ENCODE data around the gene UROD.

Gene UROD

DNA sequence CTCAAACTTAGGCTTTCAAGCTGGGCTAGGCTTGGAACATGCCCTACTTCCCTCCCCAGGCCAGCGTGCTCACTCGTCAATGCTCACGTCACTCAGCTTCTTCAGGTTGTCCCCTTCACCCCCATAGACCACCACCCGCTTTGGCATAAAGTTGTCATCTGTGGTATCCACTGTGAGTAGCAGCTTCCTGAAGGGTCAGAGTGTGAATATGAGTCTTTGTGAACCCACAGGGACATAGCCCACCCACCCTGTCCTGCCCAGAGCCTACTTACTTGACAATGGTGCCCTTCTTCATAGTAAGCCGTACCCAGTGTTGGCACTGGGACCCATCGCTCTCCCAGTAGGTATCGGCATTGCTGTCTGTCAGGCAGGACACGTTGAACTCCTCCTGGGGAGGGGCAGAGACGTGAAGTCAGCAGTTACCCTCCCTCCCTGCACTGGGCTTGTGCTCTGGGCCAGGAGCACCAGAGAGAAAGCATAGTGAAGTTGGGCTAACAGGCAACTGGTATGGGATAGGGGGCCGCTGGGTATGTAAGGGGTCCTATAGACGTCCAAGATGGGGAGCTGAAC, 2.7 kb upstream of the UROD start:
- DNase-seq, result no peak

DNA sequence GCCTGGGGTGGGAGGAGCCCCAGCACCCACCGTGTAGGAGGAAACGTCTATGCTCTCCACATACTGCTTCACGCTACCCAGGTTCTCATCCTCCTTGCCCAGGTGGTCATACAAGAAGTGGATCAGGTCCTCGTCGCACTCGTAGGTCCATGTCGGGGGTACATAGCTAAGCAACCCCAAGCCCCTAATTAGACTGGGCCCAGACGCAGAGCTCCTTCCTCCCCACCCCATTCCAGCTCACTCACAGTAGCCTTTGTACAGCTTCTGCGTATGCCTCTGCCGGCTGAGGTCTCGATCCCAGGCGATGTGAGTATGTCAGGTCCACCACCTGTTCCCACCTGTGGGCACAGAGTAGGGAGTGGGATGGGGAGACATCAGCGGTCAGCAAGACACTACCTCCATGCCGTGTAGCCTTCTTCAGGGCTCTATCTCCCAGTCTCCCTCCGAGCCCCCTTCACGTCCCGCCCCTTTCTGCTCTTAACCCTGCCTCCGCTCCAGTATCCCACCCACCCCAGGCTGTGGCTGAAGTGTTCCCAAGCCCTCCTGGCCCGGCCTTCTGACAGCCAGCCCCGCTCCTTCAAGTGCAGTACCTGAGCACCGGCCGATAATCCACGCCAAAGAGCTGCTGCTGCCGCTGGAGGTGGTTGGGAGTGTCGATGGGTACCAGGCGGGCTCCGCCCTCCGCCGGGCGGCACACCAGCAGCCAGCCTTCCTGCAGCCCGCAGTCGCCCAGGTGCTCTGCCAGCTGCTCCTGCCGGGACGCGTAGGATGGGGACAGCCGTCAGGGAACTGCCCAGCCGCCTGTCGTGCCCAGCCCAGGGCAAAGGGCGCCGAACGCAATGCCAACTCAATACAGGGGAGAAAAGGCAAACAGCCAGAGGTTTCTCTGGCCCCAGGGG, 1.8 kb upstream of the UROD start:
- DNase-seq, result no peak

DNA sequence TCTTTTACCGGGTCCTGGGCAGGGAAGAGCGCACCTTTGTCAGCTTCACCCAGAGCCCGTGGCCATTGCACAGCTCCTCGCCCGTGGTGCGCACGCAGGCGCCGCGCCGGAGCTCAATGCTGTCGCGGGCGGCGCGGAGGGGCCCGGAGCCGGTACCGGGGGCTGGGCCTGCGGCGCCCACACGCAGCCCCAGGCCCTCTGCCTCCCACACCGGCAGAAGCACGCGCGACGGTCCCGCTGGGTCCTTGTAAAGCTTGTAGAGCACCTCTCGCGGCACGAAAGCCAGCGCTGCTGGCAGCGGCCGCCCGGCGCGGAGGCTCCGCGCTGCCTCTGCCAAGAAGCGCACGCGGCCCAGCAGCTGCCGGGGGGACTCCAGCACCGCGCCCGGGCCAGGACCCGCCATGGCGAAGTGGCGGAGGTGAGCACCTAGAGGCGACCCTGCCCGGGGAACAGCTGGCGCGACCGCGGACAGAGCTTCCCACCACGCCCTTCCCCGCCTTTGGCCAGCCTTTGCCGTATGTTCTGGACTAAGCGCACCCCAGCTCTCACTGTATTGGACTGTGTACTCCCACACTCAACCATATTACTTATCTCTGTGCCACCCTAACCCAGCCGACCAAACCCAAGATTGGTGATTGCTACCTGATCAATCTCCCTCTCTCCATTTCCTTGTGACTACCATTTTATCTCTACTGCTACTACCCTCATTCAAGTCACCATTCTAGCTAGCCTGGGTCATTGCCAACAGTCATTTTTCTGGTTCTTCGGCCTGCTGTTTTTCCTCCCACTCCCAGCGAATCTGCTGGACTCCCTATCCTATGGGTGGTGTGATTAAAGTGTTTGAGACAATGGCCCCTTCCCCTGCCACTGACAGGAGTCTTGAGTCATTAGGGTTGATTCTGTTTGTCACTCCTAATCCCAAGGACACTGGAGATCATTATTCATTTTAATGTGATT, 921 bp upstream of the UROD start, which contains the start of gene HECTD3:
HECTD3 (minus strand) TSS at position 470 of the 957 bp plus-strand sequence; CDS start at position 403, 67 bp downstream.
- DNase-seq, result no peak

DNA sequence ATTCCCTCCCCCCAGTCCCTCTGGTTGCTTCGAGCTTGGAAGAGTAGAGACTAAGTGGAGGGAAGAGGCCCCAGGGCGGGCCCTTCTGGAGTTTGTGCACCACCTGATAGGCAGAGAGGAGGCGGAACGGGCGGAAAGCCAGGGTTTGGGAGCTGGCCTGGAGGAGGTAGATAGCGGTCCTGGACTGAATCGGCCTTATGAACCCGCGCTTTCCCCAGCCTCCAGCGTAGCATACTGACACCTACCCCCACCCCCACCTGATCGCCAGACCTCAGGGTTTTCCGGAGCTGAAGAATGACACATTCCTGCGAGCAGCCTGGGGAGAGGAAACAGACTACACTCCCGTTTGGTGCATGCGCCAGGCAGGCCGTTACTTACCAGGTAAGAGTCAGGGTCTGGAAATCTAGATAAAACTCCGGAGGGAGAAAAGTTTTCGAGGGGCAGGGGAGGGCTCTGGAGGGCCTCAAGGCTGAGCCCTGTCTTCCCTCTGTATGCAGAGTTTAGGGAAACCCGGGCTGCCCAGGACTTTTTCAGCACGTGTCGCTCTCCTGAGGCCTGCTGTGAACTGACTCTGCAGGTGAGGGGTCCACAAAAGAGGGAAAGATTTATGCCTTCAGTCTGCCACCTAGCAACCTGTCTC, 705 bp downstream of the UROD start:
- DNase-seq, result no peak

DNA sequence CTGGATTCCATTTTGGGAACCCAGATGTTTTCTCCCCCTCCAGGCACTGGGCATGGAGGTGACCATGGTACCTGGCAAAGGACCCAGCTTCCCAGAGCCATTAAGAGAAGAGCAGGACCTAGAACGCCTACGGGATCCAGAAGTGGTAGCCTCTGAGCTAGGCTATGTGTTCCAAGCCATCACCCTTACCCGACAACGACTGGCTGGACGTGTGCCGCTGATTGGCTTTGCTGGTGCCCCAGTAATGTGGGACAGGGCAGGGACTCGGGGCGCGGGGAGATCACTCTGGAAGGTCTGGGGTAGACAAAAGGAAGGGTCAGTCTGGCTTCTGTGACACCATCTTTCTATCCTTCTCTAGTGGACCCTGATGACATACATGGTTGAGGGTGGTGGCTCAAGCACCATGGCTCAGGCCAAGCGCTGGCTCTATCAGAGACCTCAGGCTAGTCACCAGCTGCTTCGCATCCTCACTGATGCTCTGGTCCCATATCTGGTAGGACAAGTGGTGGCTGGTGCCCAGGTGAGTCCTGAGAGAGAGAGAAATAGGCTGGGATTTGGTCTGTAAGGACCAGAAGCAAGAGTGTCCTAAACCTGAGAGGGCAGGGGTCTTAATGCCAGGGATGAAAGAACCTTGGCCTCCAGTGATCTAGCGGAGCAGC, 1.6 kb downstream of the UROD start:
- no peak for DNase-seq

DNA sequence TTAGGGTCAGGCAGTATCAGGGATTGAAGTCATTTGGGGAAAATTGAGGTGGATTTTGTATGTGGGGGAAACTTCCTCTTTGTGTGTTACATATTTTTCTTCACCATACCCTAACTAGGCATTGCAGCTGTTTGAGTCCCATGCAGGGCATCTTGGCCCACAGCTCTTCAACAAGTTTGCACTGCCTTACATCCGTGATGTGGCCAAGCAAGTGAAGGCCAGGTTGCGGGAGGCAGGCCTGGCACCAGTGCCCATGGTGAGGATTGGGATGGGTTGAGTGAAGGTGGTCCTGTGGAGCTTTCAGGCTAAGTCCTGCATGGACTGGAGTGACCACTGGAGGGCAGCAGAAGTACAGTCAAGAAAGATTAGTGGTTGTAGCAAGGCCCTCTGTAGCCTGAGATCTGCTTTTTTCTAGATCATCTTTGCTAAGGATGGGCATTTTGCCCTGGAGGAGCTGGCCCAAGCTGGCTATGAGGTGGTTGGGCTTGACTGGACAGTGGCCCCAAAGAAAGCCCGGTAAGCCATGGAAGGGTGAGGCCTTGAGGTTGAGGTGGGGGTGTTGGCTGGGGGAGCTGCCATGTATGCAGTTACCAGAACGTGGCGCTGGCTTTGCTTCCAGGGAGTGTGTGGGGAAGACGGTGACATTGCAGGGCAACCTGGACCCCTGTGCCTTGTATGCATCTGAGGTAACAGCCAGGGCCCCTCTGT, 2.4 kb downstream of the UROD start:
- no peak for DNase-seq

DNA sequence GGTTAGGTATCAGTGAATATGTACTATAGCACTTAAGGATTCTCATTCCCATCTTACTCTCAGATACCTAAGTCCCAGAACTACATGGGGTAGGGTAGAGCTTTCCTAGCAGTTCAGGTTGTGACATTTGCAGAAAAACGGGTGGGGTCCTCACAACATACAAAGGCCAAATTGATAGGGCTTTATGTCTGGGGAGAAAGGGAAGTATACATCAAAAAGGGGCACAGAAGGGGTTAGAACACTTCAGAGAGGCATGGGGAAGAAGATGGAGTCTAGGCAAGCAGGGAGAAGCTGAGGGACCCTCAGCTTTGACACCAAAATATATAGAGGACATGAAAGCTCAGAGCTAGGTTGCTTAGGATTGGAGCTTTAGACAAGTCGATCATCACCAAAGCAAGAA, 3.6 kb downstream of the UROD start:
- no peak for DNase-seq

DNA sequence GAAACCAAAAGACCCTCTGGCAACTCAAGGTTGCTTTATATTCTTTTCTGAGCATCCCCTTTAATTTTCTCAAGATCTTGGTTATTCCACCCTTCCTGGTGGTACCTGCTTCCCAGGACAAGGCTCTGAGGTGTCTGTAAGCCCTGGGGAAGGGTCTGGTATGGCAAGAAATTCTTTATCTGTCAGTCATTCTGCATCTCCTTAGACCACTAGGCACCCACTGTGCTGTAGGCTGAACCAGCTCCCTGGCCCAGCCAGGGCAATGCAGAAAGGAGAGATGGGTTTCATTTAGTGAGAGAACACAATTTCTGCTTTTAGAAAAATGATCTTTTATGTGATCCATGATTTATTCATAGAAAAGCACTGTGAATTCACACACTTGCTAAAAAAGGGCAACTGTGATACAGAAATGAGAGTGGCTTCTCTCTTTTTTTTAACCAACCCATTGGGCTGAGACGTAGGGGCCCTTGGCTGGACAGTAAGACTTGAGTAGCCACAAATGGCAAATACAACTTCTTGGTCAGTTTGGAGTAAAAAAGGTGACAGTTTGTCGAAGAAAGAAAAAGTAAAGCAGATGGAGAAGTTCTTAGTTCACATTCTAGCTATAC, 4.1 kb downstream of the UROD start:
- DNase-seq, result no peak

DNA sequence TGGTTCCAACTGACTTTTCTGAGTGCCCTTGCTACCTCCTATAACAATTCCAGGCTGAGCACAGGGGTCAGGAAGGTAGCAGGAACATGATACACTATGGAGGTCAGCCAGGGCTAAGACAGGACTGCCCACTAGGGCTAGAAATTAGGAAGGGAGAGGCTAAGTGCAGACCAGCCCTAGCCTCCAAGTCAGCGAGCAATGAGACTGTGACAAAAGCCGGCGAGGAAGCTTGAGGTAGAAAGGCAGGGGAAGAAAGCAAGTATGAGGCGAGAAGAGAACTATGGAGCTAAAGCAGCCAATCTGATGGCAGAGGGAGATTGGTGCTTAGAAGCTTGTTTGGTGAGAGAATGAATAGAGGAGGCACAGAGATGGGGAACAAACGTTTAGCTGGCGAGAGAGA, 4.7 kb downstream of the UROD start:
- no peak for DNase-seq

DNA sequence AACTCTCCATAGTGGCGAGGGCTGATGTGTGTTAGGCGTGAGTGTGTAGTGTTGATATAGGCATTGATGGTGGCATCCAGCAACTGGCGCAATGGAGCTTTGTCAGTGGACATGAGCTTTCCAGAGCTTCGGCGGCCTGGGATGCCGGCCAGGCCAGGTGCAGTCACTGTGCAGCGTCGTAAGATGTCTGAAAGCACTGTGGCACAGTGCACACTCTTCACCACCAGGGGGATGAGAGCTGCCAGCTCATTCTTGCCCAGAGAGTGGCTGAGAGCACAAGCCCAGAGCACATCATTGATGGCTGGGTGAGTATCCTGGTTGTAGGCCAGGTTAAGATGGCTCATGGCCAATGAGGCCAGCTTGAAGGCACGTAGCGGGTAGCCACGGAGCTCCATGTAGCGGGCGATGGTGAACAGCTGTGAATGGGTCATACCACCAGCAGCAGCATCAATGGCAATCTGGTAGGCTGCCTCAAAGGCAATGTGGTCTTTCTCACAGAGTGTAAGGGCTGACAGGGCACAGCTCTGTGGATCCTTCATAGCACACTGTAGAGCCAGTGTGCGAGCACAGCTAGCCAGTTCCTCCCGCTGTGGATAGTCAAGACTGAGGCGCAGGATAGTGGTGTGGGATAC, 6.7 kb downstream of the UROD start:
- no peak for DNase-seq

DNA sequence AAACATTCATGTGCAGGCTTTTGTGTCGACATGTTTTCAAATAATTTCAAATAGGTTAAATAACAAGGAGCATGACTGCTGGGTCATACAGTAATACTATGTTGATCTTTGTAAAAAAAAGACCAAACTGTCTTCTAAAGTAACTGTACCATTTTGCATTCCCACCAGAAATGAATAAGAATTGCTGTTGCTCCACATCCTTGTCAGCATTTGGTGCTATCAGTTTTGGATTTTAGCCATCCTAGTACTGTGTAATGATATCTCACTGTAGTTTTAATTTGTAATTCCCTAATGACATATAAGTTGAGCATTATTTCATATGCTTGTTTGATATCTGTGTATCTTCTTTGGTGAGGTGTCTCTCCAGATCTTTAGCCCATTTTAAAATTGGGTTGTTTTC, 11.6 kb downstream of the UROD start:
- DNase-seq, result no peak

DNA sequence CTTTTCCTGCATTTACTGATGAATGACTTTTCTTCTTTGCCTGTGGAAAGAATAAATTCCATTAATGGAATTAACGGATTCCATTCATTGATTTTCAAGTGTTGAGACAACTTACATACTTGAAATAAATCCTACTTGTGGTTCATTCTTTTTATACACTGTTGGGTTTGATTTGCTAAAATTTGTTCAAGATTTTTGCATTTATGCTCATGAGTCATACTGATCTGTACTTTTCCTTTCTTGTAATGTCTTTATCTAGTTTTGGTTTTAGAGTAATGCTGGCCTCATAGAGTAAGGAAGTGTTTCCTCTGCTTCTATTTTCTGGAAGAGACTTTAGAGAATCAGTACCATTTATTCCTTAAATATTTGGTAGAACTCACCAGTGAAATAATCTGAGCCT, 14.4 kb downstream of the UROD start:
- DNase-seq, result no peak

DNA sequence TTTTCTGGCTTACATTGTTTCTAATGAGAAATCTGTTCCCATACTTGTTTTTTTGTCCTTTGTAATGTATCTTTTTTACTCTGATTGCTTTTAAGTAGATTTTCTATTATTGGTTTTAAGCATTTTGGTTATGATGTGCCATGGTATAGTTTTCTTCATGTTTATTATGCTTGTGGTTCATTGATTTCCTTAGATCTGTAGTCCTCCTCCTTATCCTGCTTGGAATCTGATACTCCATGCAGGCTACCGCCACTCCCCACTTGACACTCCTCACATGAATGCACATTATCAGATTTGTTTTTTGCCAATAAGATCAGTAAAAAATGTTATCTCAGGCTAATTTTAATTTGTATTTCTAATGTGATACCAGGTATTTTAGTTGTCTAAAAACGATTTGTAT, 20.8 kb downstream of the UROD start:
- DNase-seq, result no peak

DNA sequence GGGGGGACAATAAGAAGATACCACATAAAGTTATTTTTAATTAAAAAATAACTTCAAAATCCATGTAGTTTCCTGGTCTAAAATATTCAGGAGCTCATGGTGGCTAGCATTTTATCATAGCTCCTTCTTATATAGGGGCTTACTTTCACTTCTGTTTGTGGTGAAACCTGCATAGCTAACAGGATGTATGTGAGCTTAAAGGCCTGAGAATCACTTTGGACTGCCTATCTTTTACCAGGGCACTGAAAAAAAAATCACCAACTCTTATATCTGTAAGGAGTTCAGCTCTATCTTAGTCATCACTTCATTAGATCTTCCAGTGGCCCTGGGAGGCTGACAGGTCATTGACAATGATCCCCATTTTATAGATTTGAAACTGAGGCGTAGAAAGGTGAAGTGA, 21.3 kb downstream of the UROD start:
- no peak for DNase-seq

DNA sequence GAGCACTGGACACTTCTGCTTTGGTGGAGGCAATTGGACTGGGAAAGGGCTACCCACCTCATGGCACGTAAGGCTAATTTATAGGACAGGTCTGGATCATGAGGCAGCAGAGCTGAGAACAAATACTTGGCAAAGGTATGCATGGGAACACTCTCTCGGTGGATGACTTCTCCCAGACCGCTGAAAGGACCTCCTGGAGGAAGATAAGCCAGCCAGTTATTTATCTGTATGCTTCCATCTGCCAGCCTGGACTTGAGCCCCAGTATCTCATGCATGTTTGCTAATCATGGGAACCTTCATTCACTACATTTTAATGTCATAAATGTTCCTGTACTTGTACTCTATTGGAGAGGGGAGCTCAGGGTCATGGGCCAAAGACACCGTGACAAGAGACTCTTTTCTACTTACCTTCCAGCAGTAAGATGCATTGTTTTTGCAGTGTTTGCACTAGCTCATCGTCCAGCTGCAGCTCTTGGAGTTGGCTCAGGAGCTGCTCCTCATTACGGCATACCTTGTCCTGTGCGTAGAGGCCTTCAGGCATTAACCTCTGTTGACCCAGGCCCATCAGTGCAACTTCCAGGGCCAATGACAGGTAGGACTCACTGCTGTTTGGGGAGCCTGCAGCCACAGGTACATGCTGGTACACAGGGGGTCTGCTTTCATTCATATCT, 23.7 kb downstream of the UROD start:
- DNase-seq, result no peak

DNA sequence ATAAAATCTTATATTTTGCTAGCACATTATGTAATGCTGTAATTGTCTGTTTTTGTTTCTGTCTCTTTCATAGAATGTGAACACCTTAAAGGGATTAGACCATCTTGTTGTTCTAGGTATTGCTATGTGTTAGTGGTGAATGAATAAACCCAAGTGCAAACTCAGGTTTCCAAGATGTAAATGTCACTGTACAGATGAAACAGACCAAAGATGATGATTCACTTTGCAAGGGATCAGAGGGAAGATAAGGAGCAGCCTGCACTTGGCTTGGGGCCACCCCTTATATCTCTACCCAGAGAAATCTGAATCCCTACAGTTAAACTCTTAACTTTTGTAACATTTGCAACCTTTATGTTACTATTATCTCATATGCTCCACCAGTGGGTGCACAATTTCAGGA, 25.4 kb downstream of the UROD start:
- no peak for DNase-seq

DNA sequence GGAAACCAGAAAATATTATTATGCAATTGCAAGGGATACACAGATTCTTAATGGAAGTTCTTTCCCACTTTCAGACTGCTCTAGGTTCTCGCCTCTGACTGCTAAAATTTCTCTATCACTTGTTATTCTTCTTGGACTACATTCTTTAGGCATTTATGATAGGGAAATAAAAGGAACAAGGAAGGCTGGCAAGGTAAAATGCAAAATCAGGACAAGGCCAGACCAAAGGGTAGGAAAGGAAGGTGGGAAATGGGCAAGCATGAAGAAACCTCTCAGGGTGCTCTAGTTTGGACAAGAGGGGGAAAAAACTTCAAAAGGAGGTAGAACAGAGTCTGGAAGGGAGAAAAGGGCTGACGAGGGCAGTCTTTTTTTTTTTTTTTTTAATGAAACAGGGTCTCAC, 26.2 kb downstream of the UROD start:
- DNase-seq, result no peak

DNA sequence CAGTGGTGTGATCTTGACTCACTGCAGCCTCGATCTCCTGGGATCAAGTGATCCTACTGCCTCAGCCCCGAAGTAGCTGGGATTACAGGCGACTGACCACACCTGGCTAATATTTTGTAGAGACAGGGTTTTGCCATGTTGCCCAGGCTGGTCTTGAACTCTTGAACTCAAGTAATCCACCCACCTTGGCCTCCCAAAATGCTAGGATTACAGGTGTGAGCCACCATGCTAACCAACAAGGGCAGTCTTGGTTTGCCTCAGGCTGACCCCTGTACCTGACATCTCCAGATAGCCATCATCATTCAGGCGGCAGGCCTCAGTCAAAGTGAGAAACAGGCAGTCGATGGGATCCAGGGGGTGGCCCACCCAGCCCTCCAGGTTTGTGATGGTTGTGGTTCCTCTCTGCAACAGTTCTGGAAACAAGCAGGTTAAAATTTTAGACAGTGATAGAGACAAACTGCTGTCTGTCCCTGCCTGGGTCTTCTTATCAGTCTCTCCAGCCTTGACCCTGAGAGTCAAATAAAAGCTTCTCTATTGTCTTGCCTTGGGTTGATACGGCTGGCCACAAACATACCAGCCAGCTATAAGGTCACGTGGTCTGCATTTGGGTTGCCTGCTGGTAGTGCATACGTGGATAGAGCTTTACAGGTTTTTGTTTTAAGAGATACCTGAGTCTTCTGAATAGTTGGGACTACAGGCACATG, 26.8 kb downstream of the UROD start:
- DNase-seq, result no peak

DNA sequence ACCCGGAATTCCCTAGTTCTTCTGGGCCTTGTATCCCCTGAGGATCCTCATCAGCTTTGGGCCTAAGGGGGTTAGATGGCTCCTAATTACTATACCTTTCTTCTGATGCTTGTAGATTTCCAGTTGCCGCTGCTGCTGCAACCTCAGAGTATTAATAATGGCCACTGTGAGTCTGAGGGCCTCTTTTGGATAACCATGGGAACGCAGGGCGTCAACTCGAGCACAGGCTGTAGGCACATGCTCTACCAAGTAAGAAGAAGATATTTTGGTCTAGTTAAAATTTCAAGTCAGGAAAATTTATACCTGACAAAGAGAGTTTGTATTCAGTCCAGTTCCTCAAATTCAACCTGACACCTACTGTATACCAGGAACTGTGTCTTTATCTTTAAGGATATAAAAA, 28.2 kb downstream of the UROD start:
- no peak for DNase-seq

DNA sequence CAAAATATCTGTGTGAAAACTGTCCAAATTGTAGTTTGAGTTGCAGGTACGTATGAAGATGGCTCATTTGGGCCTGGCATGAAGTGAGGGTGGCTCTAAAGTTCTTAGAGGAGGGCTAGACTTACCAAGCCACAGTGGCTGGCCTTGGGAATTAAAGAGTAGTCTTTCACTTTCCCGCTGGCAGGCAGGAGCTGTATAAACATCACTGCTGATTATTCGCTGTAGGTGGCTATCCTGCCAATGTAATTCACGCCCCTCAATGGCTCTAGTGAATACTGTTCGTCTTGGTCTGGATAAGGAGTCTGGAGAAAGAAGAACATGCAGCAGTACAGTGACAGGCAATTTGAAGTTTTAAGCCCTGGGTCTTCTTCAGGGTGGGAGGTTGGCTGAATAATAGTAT, 31.0 kb downstream of the UROD start:
- no peak for DNase-seq

Measured in NCI-H1048 (cell line).